Chondrocyte (in vitro differentiated cells): ENCODE results near the gene GIGYF1. TPM values are rescaled to one million over a fixed set of nuclear protein-coding genes. Genes with fewer than 3 reads are reported as not detected.

Source experiments
- DNase-seq: peaks from one replicate; pipeline ENCODE4 v3.0.0; 2021; ENCODE audit warnings: mixed read lengths, low spot score
- H3K27ac Mint-ChIP-seq: one replicate; pipeline ENCODE4 v1.8.0; 2021; ENCODE audit warnings: mild to moderate bottlenecking, moderate library complexity, mixed read lengths; ENCODE audit not compliant: unreplicated experiment
- H3K27me3 Mint-ChIP-seq: 2 replicates; pipeline ENCODE4 v1.8.0; 2021; ENCODE audit warnings: low read depth, mixed read lengths
- H3K36me3 Mint-ChIP-seq: 2 replicates; pipeline ENCODE4 v1.8.0; 2021; ENCODE audit warnings: low read depth, mixed read lengths
- H3K4me1 Mint-ChIP-seq: 2 replicates; pipeline ENCODE4 v1.8.0; 2021; ENCODE audit warnings: low read depth, mild to moderate bottlenecking, mixed read lengths
- H3K4me3 Mint-ChIP-seq: one replicate; pipeline ENCODE4 v1.8.0; 2021; ENCODE audit warnings: mild to moderate bottlenecking, moderate library complexity, mixed read lengths; ENCODE audit not compliant: unreplicated experiment
- H3K9me3 Mint-ChIP-seq: 2 replicates; pipeline ENCODE4 v1.8.0; 2021; ENCODE audit warnings: low read depth, mixed read lengths
- total RNA-seq: library from RNA; stranded (reverse); gene quantifications from 3 replicates; pipeline ENCODE4 v1.2.1, GENCODE V29; 2021
- TF ChIP-seq, protein P1 (sequence below): fragments of 200-600 bp; sonication (generic); IDR thresholded peaks from 2 replicates; pipeline ENCODE4 v1.5.0; 2021; ENCODE audit warnings: antibody characterized with exemption, mild to moderate bottlenecking, moderate library complexity

GIGYF1 gene
- total RNA-seq, 1 donor from 2014 or later, result 32.8 TPM

DNA sequence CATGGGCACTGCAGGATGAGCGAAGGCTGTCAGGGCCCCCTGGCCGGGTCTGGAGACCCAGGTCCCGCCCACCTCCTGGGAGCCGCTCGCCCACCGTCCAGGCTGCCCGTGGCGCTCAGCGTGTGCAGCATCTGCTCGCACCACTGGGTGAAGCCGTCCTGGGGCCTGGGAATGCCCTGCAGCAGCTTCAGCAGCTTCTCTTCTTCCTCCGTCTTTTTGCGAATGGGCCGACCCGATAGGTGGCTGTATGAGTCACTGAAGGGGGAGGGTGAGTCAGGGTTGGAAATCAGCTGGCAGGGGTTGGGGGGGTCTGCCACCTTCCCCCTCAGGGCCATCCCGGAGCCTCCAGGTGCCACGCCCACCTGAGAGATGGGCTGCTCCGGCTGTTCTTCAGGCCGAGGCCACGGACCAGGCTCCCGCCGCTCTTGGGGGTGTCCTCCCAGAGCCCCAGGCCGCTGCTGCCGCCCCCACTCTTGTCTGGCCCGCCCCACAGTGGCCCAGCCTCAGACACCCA is 11.8 kb downstream of the GIGYF1 start:
- Mint-ChIP-seq H3K27me3 (no peaks in the 10 kb centered on the region), H3K27ac (no peak overlapping the region), H3K36me3 (peaks cover 14% of the 10 kb centered on the region), H3K4me1 (no peaks in the 10 kb centered on the region), H3K9me3 (no peaks in the 10 kb centered on the region), H3K4me3 (no peak overlapping the region)
- DNase-seq, result no peak
- TF ChIP-seq, protein P1, sequence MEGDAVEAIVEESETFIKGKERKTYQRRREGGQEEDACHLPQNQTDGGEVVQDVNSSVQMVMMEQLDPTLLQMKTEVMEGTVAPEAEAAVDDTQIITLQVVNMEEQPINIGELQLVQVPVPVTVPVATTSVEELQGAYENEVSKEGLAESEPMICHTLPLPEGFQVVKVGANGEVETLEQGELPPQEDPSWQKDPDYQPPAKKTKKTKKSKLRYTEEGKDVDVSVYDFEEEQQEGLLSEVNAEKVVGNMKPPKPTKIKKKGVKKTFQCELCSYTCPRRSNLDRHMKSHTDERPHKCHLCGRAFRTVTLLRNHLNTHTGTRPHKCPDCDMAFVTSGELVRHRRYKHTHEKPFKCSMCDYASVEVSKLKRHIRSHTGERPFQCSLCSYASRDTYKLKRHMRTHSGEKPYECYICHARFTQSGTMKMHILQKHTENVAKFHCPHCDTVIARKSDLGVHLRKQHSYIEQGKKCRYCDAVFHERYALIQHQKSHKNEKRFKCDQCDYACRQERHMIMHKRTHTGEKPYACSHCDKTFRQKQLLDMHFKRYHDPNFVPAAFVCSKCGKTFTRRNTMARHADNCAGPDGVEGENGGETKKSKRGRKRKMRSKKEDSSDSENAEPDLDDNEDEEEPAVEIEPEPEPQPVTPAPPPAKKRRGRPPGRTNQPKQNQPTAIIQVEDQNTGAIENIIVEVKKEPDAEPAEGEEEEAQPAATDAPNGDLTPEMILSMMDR, result no peak

DNA sequence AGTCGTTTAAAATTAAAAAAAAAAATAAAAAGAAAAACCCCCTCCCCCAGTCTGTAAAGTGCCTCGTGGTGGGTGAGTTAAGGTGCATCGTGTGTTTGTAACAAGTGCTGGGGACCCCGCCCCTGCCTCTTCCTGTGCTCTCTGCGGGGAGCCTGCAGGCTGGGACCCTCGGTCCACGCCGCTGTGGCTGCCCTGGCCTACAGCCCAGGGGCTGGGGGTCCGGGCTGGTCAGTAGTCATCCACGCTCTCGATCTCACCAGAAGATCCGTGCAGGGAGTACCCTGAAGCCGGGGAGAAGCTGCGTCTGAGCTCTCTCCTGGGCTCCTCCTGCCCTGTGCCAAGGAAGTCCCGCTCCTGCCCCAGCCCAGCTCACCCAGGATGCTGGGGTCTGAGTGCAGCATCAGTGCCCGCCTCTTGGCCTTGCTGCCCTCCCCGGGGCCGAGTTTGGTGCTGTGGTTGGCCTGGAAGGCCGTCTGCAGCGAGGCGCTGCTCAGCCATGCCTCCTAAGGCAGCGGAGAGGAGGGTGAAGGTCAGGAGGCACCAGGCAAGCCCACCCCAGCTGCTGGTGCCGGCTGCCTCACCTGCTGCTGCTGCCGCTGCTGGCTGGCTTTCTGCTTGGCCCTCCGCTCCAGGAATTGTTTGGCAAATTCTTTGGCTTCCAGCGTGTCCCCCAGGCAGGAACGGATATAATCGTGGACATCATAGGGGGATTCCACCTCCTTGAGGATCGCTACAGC is 12.4 kb downstream of the GIGYF1 start:
- H3K36me3 Mint-ChIP-seq, result peaks cover 14% of the 10 kb centered on the region
- no peaks in the 10 kb centered on the region for H3K27me3 Mint-ChIP-seq
- no peak for DNase-seq
- H3K9me3 Mint-ChIP-seq, result no peaks in the 10 kb centered on the region
- no peak overlapping the region for H3K27ac Mint-ChIP-seq
- TF ChIP-seq, protein P1, result no peak
- peaks cover 1% of the 10 kb centered on the region for H3K4me1 Mint-ChIP-seq
- no peak overlapping the region for H3K4me3 Mint-ChIP-seq

DNA sequence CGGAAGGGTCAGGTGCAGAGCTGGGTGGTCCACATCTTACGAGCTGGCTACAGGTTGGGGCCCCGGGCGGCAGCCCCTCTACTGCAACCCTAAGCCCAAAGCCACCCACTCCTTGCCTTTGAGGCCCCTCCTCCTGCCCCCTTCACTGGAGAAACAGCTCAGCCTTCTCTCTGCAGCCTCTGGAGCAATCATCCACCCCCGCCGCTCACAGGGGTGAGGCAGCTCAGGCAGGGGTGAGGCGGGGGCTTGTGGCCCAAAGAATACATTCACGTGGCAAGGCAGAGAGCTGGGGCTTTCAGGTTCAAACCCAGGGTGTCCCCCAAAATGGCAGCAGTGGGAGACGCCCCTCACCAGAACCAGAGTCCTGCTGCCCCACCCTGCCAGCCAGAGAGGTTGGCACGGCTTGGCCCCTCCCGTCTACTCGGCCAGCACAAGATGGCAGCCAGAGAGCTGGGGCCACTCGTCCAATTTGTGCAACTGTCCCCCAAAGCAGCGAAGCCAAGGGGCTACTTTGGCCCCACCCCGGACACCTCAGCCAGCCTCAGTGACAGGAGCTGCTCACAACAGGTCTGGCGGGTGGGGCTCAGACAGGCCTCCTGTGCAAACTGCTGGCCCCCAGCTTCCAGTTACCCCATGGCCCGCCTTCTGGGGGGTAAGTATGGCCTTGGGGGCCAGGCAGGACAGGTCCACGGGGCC is 13.3 kb downstream of the GIGYF1 start:
- no peaks in the 10 kb centered on the region for H3K27me3 Mint-ChIP-seq
- no peak overlapping the region for H3K4me3 Mint-ChIP-seq
- H3K27ac Mint-ChIP-seq, result no peak overlapping the region
- H3K4me1 Mint-ChIP-seq, result peaks cover 6% of the 10 kb centered on the region
- H3K36me3 Mint-ChIP-seq, result peaks cover 14% of the 10 kb centered on the region
- TF ChIP-seq, protein P1, result no peak
- no peaks in the 10 kb centered on the region for H3K9me3 Mint-ChIP-seq
- no peak for DNase-seq

DNA sequence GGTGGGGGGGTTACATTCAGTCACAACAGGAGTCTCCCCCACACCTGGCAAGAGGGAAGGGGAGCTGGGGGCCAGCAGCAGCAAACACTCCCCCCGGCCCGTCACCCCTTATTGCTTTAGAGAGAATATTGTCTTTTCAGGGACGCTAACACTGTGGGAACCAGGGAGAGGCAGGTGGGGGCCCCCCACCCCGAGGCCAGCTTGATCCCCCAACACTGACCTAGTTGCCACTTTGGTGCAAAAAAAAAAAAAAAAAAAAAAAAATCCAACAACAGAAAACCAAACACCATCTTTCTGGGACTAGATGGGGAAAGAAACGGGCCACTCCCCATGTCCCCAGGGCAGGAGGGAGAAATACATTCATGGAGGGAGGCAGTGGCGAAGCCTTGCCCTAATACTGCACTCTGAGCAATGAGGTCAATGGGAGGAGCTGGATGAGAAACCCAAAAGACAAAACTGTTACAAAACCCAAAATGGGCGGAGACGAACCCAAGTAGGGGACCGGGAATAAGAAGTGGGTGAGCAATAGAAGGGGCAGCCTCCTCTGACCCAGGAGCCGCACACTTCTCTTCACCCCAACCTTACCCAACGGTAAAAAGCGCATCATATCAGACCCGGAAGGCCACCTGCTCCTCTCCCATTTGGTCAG is 14.0 kb downstream of the GIGYF1 start:
- H3K36me3 Mint-ChIP-seq, result peaks cover 9% of the 10 kb centered on the region
- DNase-seq, result no peak
- H3K4me3 Mint-ChIP-seq, result no peak overlapping the region
- H3K4me1 Mint-ChIP-seq, result peaks cover 6% of the 10 kb centered on the region
- H3K9me3 Mint-ChIP-seq, result no peaks in the 10 kb centered on the region
- H3K27ac Mint-ChIP-seq, result no peak overlapping the region
- H3K27me3 Mint-ChIP-seq, result no peaks in the 10 kb centered on the region
- TF ChIP-seq, protein P1, result no peak
